ENCODE results near the gene RBMS3.

DNA sequence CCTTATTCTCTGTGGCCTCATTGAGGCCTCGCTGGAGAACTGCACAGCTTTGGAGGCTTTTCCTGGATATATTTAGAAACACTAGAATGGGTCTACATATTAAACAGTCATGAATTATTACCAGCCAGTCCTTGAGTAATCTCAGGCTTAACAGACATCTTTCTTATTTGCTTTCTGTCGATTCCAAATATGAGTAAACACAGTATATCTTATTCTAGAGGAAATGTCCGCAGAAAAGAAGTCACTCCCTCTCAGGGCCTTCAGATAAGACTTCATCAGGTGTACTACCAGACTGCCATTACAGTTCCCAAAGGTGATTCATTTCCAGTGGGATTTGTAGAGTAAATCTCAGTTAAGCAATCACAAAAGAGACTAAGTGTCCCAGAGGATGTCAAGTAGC is 310.7 kb downstream of the RBMS3 start:
- no peak for TF ChIP-seq CTCF (IDR thresholded peaks at IDR 0.05)
- no peak for TF ChIP-seq EP300 (IDR thresholded peaks at IDR 0.05; ENCODE audit: low read depth)
- TF ChIP-seq POLR2A (IDR thresholded peaks at IDR 0.05), result no peak
